OCI-M1 (cell line): ENCODE measurements around the gene TAOK1.

Source experiments
- DNase-seq: peaks from one replicate; lab custom pipeline; 2025; lab: John Stamatoyannopoulos, UW

Gene TAOK1

DNA sequence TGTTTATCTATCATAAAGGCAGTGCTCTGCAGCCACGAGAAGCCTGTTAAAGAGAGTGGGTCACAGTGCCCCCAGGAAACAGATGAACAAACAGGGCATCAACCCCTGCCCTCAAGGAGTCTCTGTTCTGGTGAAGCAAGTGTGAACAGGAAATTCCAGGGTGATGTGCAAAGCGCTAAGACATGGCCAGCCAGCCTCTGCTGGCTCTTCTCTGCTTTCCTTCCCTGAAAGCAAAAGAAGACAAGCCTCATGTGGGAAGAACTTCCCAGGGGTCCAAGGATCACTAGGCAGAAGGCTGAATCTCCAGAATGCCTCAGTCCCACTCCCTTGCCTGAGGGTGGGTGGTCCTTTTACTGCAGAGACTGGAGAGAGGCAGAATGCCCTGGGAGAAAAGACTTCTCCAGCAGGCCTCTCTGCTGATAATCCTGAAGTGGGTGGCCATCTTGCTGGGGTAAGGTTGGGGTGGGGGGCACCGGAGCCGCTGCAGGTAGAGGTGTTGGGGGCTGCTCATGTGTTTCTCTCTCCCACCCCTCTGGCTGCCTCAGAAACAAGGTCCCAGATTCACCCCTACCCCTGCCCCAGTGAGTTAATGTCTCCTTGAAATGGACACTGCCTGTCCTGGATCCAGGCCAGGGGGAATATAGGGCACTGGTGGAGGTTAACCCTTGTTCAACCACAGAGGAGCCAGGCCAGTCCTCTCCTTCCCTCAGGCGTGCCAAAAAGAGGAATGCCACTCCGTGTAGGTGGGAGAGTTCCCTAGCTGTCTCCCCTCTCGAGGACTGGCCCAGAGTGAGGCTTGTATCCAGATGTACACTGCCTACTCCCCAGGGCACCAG lies 205.2 kb downstream of the TAOK1 start:
- DNase-seq: no peak

DNA sequence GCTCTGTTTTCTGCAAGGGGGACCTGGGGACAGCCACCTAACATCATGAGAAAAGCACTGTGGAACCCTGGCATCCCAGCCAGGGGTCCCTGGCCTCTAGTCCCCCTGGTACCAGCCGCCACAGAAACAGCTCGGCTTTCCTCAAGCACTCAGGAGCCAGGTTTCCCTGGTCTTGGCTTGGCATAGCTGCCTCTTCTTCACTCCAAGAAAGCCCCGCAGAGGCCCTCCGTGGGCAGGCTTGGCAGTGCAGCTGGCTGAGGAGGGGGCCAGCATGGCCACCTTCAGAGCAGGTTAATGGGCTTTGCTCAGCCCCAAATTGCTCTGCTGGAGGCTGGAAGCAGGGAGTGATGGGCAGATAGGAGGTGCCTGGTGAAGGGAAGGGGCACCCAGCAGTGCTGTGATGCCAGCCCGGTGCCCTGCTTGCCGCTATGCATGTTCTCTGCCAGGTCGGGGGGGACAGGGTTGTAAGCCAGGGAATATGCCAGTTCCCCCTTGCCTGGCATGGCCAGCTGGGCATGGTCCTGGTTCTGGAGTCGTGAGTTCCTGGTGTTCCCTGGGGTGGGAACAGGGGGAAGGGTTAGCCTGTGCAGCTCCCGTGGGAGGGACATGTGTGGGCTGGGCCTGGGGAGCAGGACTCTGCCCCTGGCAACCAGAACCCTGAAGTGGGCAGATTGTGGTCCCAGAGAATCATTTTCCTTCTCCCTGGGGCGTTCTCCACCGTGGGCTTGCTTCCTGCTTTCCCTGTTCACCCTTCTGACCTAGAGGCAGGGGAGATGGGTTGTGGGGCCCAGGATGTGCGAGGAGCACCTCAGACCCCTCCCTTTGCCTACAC lies 206.0 kb downstream of the TAOK1 start:
- DNase-seq: no peak

DNA sequence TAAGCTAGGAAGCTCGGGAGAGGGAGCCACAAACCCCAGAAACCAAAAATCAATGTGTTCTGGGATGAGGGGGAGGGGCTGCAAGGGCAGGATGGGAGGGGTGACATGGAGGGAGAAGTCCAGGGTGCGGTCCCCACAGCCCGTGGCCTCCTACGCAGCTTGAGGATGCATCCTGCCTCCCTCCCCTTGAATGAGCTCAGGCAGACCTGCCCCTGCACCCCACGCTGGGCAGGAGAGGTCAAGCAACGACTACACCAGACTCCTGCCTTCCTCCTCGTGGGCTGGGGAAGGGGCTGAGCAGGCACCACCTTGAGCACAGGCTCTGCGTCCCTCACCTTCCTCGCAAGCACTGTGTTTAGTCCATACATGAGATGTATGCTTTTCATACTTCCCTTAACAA lies 206.6 kb downstream of the TAOK1 start:
- DNase-seq: no peak

- no peak for DNase-seq
Observed at GRCh38 chr17:29597361-29598172, 207.4 kb downstream of the TAOK1 start.
